Breast epithelium (tissue), 3 donors: ENCODE data around the gene DHRS7B.

ENCODE experiments used
- POLR2A ChIP-seq: fragments of 450-650 bp; IDR thresholded peaks from one replicate; pipeline ENCODE4 v1.6.1; 2016; ENCODE audit warnings: antibody characterized with exemption, mild to moderate bottlenecking, moderate library complexity
- POLR2AphosphoS5 ChIP-seq, 3 donors: sonication (generic); formaldehyde crosslinking; IDR thresholded peaks; one replicate each; pipeline ENCODE4 v1.6.1; 2017; ENCODE audit warnings: antibody characterized with exemption in 3 of 3
- TF ChIP-seq, protein P1 (sequence below), 3 donors: fragments of 450-650 bp; IDR thresholded peaks; one replicate each; pipeline ENCODE4 v1.5.1; 2016 to 2017; ENCODE audit warnings: antibody characterized with exemption in 3 of 3, mild to moderate bottlenecking in 3 of 3, moderate library complexity in 3 of 3

DNA sequence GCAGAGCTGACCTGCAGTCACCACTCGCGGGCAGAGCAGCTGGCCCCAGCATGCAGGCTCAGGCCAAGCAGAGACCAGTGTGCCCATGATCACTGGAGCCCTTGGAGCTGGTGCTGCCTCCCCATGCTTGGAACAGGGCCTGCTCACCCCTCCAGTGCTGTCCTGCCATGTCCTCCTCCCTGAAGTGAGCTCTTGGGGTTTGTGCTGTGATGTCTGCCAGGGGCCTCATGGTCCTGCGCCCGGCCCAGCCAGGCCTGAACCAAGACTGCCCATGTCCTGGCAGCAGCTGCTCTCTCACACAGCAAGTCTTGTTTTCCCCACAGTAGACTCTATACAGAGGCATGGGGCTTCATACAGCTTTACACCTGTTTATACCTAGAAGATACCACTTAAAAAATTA is 62.6 kb downstream of the DHRS7B start:
- TF ChIP-seq POLR2A (no peak), POLR2AphosphoS5 (IDR thresholded peaks at IDR 0.05) (no peak)
- TF ChIP-seq, protein P1, sequence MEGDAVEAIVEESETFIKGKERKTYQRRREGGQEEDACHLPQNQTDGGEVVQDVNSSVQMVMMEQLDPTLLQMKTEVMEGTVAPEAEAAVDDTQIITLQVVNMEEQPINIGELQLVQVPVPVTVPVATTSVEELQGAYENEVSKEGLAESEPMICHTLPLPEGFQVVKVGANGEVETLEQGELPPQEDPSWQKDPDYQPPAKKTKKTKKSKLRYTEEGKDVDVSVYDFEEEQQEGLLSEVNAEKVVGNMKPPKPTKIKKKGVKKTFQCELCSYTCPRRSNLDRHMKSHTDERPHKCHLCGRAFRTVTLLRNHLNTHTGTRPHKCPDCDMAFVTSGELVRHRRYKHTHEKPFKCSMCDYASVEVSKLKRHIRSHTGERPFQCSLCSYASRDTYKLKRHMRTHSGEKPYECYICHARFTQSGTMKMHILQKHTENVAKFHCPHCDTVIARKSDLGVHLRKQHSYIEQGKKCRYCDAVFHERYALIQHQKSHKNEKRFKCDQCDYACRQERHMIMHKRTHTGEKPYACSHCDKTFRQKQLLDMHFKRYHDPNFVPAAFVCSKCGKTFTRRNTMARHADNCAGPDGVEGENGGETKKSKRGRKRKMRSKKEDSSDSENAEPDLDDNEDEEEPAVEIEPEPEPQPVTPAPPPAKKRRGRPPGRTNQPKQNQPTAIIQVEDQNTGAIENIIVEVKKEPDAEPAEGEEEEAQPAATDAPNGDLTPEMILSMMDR (IDR thresholded peaks at IDR 0.05), result no peak
